ENCODE results near the gene XAF1. TPM values are rescaled to one million over a fixed set of nuclear protein-coding genes. Genes with fewer than 3 reads are reported as not detected.

XAF1 gene
- polyA plus RNA-seq, 1 of the 3 experiments (the other 2 are of a cell fraction), result 0.03 TPM

GRCh38 chr17:6789146-6789545 is 33.3 kb downstream of the XAF1 start:
- POLR2A ChIA-PET, result no interaction called here
- no peak overlapping the region for H3K9ac ChIP-seq
- H3F3A ChIP-seq (replicated peaks; ENCODE audit: insufficient read depth), result no peaks in the 10 kb centered on the region
- no peaks in the 10 kb centered on the region for H3K36me3 ChIP-seq (replicated peaks in 1 of 2; ENCODE audit: control insufficient read depth in 1 of 2, insufficient read depth in 2 of 2, low read length in 1 of 2)
- H3K27me3 ChIP-seq (ENCODE audit: insufficient read depth), result peaks cover 25% of the 10 kb centered on the region; the same call in 1 of the 2 replicates
- DNase-seq, result no peak
- H2AFZ ChIP-seq (ENCODE audit: low read depth), result no peak overlapping the region
- H3K4me3 ChIP-seq (ENCODE audit: low read depth in 2 of 2, low read length in 1 of 2), result no peak overlapping the region
- H3K9me2 ChIP-seq, result no peaks in the 10 kb centered on the region
- H3K4me1 ChIP-seq (ENCODE audit: control insufficient read depth in 1 of 2, insufficient read depth in 2 of 2, low read depth in 1 of 2, low read length in 1 of 2), result no peaks in the 10 kb centered on the region
- CTCF ChIA-PET, result no interaction called here
- TF ChIP-seq CTCF (IDR thresholded peaks at IDR 0.05) (no peak), RAD21 (IDR thresholded peaks at IDR 0.05; ENCODE audit: low read length) (no peak), MEF2A (IDR thresholded peaks at IDR 0.05; ENCODE audit: borderline replicate concordance, low read depth) (no peak), TCF12 (IDR thresholded peaks at IDR 0.05) (no peak), IRF3 (IDR thresholded peaks at IDR 0.05; ENCODE audit: low read depth, low read length) (no peak), GATA2 (CRISPR knock-in tag; IDR thresholded peaks at IDR 0.05) (no peak), NFIC (IDR thresholded peaks at IDR 0.05; ENCODE audit: borderline replicate concordance) (no peak), SIN3A (IDR thresholded peaks at IDR 0.05; ENCODE audit: borderline replicate concordance, low read depth, low read length) (no peak), JUND (IDR thresholded peaks at IDR 0.05) (no peak), FOXJ3 (CRISPR knock-in tag; IDR thresholded peaks at IDR 0.05) (no peak), EP300 (IDR thresholded peaks at IDR 0.05; ENCODE audit: borderline replicate concordance in 1 of 2, low read depth in 1 of 2, low read length in 1 of 2) (no peak), FOSL2 (IDR thresholded peaks at IDR 0.05; ENCODE audit: borderline replicate concordance, low read depth) (no peak), TEAD4 (IDR thresholded peaks at IDR 0.05; ENCODE audit: borderline replicate concordance, insufficient read depth) (no peak), RXRA (IDR thresholded peaks at IDR 0.05; ENCODE audit: borderline replicate concordance, low read depth) (no peak), MXI1 (IDR thresholded peaks at IDR 0.05; ENCODE audit: low read depth, low read length) (no peak), TAF1 (IDR thresholded peaks at IDR 0.05; ENCODE audit: borderline replicate concordance, low read depth, low read length) (no peak)
- TF ChIP-seq, protein P1, sequence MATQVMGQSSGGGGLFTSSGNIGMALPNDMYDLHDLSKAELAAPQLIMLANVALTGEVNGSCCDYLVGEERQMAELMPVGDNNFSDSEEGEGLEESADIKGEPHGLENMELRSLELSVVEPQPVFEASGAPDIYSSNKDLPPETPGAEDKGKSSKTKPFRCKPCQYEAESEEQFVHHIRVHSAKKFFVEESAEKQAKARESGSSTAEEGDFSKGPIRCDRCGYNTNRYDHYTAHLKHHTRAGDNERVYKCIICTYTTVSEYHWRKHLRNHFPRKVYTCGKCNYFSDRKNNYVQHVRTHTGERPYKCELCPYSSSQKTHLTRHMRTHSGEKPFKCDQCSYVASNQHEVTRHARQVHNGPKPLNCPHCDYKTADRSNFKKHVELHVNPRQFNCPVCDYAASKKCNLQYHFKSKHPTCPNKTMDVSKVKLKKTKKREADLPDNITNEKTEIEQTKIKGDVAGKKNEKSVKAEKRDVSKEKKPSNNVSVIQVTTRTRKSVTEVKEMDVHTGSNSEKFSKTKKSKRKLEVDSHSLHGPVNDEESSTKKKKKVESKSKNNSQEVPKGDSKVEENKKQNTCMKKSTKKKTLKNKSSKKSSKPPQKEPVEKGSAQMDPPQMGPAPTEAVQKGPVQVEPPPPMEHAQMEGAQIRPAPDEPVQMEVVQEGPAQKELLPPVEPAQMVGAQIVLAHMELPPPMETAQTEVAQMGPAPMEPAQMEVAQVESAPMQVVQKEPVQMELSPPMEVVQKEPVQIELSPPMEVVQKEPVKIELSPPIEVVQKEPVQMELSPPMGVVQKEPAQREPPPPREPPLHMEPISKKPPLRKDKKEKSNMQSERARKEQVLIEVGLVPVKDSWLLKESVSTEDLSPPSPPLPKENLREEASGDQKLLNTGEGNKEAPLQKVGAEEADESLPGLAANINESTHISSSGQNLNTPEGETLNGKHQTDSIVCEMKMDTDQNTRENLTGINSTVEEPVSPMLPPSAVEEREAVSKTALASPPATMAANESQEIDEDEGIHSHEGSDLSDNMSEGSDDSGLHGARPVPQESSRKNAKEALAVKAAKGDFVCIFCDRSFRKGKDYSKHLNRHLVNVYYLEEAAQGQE (IDR thresholded peaks at IDR 0.05; ENCODE audit: low read depth, low read length), result no peak
- TF ChIP-seq, protein P2, sequence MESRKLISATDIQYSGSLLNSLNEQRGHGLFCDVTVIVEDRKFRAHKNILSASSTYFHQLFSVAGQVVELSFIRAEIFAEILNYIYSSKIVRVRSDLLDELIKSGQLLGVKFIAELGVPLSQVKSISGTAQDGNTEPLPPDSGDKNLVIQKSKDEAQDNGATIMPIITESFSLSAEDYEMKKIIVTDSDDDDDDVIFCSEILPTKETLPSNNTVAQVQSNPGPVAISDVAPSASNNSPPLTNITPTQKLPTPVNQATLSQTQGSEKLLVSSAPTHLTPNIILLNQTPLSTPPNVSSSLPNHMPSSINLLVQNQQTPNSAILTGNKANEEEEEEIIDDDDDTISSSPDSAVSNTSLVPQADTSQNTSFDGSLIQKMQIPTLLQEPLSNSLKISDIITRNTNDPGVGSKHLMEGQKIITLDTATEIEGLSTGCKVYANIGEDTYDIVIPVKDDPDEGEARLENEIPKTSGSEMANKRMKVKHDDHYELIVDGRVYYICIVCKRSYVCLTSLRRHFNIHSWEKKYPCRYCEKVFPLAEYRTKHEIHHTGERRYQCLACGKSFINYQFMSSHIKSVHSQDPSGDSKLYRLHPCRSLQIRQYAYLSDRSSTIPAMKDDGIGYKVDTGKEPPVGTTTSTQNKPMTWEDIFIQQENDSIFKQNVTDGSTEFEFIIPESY (IDR thresholded peaks at IDR 0.05; ENCODE audit: borderline replicate concordance, low read depth), result no peak
- WGBS (ENCODE audit: low lambda C conversion rate), result 1% methylated on average over 4 of the region's 4 CpGs
- H3K27ac ChIP-seq (ENCODE audit: low read depth in 2 of 2, low read length in 1 of 2), result no peak overlapping the region
- no peak overlapping the region for H3K4me2 ChIP-seq
- no peaks in the 10 kb centered on the region for H3K9me3 ChIP-seq
- H4K20me1 ChIP-seq (ENCODE audit: insufficient read depth), result no peaks in the 10 kb centered on the region
- no peaks in the 10 kb centered on the region for H3K79me2 ChIP-seq (ENCODE audit: insufficient read depth)

Data from SK-N-SH (cell line).